Parietal lobe (tissue), 2 donors: ENCODE results near the gene ZC3H14. TPM values are rescaled to one million over a fixed set of nuclear protein-coding genes. Genes with fewer than 3 reads are reported as not detected.

Experiments used
- small RNA-seq: library from RNA; depleted of rRNA; stranded (forward); fragments of <200 nt; gene quantifications from one replicate; pipeline ENCODE3, GENCODE V24; 2014; ENCODE audit warnings: low replicate concordance
- total RNA-seq: library from RNA; depleted of rRNA; stranded (reverse); fragments of >200 nt; gene quantifications from one replicate; pipeline ENCODE4 v1.2.3, GENCODE V29; 2014

Gene ZC3H14, protein sequence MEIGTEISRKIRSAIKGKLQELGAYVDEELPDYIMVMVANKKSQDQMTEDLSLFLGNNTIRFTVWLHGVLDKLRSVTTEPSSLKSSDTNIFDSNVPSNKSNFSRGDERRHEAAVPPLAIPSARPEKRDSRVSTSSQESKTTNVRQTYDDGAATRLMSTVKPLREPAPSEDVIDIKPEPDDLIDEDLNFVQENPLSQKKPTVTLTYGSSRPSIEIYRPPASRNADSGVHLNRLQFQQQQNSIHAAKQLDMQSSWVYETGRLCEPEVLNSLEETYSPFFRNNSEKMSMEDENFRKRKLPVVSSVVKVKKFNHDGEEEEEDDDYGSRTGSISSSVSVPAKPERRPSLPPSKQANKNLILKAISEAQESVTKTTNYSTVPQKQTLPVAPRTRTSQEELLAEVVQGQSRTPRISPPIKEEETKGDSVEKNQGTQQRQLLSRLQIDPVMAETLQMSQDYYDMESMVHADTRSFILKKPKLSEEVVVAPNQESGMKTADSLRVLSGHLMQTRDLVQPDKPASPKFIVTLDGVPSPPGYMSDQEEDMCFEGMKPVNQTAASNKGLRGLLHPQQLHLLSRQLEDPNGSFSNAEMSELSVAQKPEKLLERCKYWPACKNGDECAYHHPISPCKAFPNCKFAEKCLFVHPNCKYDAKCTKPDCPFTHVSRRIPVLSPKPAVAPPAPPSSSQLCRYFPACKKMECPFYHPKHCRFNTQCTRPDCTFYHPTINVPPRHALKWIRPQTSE
- total RNA-seq: 102 TPM

DNA sequence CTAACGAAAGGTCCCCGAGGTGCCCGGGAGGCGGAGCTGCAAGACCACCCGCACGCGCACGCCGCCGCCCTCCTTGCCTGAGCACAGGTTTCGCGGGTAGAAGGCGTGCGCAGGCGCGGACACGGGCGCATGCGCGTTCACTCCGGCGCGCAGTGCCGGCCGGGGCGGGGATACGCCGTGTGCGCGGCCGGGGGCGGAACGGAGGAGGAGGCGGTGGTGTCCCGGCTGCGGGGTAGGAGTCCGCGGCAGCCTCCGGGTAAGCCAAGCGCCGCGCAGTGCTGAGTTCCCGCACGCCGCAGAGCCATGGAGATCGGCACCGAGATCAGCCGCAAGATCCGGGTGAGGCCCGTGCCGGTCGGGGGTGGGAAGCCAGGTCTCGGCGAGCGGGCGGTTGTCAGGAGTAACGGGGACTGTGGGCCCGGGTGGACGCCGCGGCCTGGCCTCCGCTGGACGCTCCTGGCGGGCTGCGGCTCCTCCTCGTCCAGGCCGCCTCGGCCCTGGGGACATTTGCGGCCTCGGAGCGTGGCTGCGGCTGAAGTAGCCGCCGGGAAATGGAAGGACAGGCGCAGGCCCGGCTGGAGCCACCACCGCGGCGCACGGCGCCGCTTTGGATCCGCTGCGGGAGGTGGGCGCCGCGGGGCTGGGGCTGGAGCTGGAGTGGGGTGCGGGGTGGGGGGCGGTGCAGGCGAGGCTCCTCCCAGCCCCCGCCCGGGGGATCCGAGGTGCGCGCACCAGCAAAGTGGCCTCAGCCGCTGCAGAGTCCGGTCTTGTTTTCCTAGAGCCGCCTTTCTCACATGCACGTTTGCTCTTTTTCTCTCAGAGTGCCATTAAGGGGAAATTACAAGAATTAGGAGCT lies at the start of gene ZC3H14:
Gene ZC3H14 (plus strand): TSS at position 207 of the 856 bp plus-strand sequence. CDS start 97 bp downstream, at position 304.

DNA sequence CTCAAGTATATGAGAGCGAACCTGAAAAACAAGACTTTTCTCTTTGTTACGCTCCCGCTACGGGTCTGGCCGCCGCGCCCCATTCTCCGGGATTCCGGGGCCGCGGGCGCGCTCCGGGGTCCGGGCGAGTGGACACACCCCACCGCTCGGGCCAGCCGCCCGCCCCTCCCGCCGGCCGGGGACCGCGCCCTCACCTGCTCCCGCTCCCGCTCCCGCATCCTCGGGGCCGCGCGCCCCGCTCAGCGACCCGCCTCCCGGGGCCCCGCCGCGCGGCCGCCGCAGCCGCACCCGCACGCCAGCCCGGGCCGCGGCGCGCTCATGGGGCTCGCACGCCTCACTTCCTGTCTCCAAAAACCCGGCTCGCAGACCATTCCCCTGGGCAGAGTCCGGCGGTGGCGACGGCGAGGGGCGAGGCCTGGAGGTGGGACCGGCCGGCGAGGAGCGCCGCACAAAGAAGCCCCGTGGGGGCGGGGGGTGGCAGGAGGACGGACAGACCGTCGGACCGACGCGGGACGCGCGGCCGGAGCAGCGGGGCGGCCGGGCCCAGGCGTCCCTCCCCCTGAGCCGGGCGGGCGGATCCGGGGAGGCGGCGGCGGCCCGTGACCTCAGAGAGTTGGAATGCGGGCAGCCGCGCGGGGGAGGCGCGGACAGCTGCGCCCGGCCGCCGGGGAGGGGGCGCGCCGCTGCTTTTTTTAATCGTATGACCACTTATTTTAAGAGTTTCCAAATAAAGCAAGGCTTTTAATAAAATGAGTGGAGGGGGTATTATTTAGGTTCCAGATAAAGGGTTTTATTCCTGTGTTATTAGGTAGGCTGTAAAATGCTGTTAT lies 8.2 kb upstream of the ZC3H14 start, which contains the start of gene PTPN21:
Gene PTPN21 (minus strand): TSS at position 551 of the 830 bp plus-strand sequence. CDS start 4,590 bp downstream, outside the sequence.

Small RNA genes lying within 50 kb of the gene (small RNA-seq; reads per million reads assigned to genes)
- not detected for gene RNU4-22P

Other genes with a start within 250 kb of the ZC3H14 start
- gene KCNK10, start 239.8 kb upstream of the ZC3H14 start, total RNA-seq: 18.2 TPM
- gene SPATA7, start 177.4 kb upstream of the ZC3H14 start, total RNA-seq: 71.7 TPM
- 12.8 TPM for gene PTPN21, start 8.0 kb upstream of the ZC3H14 start, total RNA-seq
- gene EML5, start 229.9 kb downstream of the ZC3H14 start, total RNA-seq: 25.0 TPM